Astrocyte (in vitro differentiated cells and primary cell): ENCODE data around the gene CEP128. TPM values are rescaled to one million over a fixed set of nuclear protein-coding genes. Genes with fewer than 3 reads are reported as not detected.

Source experiments
- DNase-seq: peaks from one replicate; pipeline ENCODE4 v3.0.0-alpha.2; 2010; ENCODE audit warnings: low read depth
- FAIRE-seq: peaks from 2 replicates; lab custom pipeline; 2011; peaks lifted over from hg19 to GRCh38; lab: Jason Lieb, UNC
- H2AFZ ChIP-seq: 2 replicates; pipeline ENCODE4 v1.6.0; 2012; ENCODE audit warnings: low read depth, low read length, inconsistent platforms
- H3K27ac ChIP-seq: 2 replicates; pipeline ENCODE4 v1.5.1; 2011; ENCODE audit warnings: low read depth, low read length, inconsistent platforms
- H3K27me3 ChIP-seq: 2 replicates; pipeline ENCODE4 v1.6.0; 2011; ENCODE audit warnings: low read length, inconsistent platforms; ENCODE audit not compliant: insufficient read depth
- H3K36me3 ChIP-seq: 2 replicates; pipeline ENCODE4 v1.5.1; 2011; ENCODE audit warnings: low read length, inconsistent platforms; ENCODE audit not compliant: insufficient read depth
- H3K4me1 ChIP-seq: 2 replicates; pipeline ENCODE4 v1.5.1; 2011; ENCODE audit warnings: low read length, inconsistent platforms; ENCODE audit not compliant: insufficient read depth
- H3K4me2 ChIP-seq: 2 replicates; pipeline ENCODE4 v1.6.0; 2012; ENCODE audit warnings: low read length, inconsistent platforms
- H3K4me3 ChIP-seq: 2 replicates; pipeline ENCODE4 v1.5.1; 2011; ENCODE audit warnings: low read depth, mild to moderate bottlenecking, low read length, inconsistent platforms; ENCODE audit not compliant: insufficient read depth
- H3K79me2 ChIP-seq: 2 replicates; pipeline ENCODE4 v1.6.0; 2012; ENCODE audit warnings: mild to moderate bottlenecking, low read length, inconsistent platforms; ENCODE audit not compliant: insufficient read depth
- H3K9ac ChIP-seq: 2 replicates; pipeline ENCODE4 v1.6.0; 2012; ENCODE audit warnings: mild to moderate bottlenecking, low read length, inconsistent platforms
- H3K9me3 ChIP-seq: 2 replicates; pipeline ENCODE4 v1.5.1; 2012; ENCODE audit warnings: low read depth, mild to moderate bottlenecking, low read length, inconsistent platforms; ENCODE audit not compliant: insufficient read depth
- H4K20me1 ChIP-seq: 2 replicates; pipeline ENCODE4 v1.6.0; 2012; ENCODE audit warnings: low read length, inconsistent platforms; ENCODE audit not compliant: insufficient read depth
- H3K27ac Mint-ChIP-seq: one replicate; pipeline ENCODE4 v1.8.0; 2021; ENCODE audit warnings: mild to moderate bottlenecking, mixed read lengths; ENCODE audit not compliant: unreplicated experiment
- H3K27me3 Mint-ChIP-seq: one replicate; pipeline ENCODE4 v1.8.0; 2021; ENCODE audit warnings: low read depth, mixed read lengths; ENCODE audit not compliant: unreplicated experiment
- H3K36me3 Mint-ChIP-seq: one replicate; pipeline ENCODE4 v1.8.0; 2021; ENCODE audit warnings: low read depth, mixed read lengths; ENCODE audit not compliant: unreplicated experiment
- H3K4me1 Mint-ChIP-seq: one replicate; pipeline ENCODE4 v1.8.0; 2021; ENCODE audit warnings: low read depth, mixed read lengths; ENCODE audit not compliant: unreplicated experiment
- H3K4me3 Mint-ChIP-seq: one replicate; pipeline ENCODE4 v1.8.0; 2021; ENCODE audit warnings: mild to moderate bottlenecking, moderate library complexity, mixed read lengths; ENCODE audit not compliant: unreplicated experiment
- H3K9me3 Mint-ChIP-seq: one replicate; pipeline ENCODE4 v1.8.0; 2021; ENCODE audit warnings: mild to moderate bottlenecking, mixed read lengths; ENCODE audit not compliant: unreplicated experiment
- CTCF ChIP-seq: IDR thresholded peaks from 2 replicates; pipeline ENCODE4 v1.5.1; 2011; ENCODE audit warnings: low read depth, mild to moderate bottlenecking, inconsistent platforms, low read length, moderate library complexity; ENCODE audit not compliant: insufficient read depth
- EZH2 ChIP-seq: IDR thresholded peaks from 2 replicates; pipeline ENCODE4 v1.6.1; 2012; ENCODE audit warnings: mild to moderate bottlenecking, low read length, inconsistent platforms; ENCODE audit not compliant: insufficient read depth
- total RNA-seq: library from RNA; stranded (reverse); gene quantifications from 2 replicates; pipeline ENCODE4 v1.2.1, GENCODE V29; 2021

CEP128 gene
- total RNA-seq, 1 donor from 2014 or later = 6.4 TPM

- no peak overlapping the region for H3K9ac ChIP-seq
- H4K20me1 ChIP-seq = no peaks in the 10 kb centered on the region
- no peaks in the 10 kb centered on the region for H3K27me3 ChIP-seq
- H3K27ac ChIP-seq = no peak overlapping the region
- TF ChIP-seq CTCF = no peak
- no peak for TF ChIP-seq EZH2
- H3K27ac Mint-ChIP-seq = no peak overlapping the region
- no peaks in the 10 kb centered on the region for H3K4me1 ChIP-seq
- H3K4me1 Mint-ChIP-seq = peaks cover 12% of the 10 kb centered on the region
- H3K9me3 Mint-ChIP-seq = no peaks in the 10 kb centered on the region
- H3K79me2 ChIP-seq = no peaks in the 10 kb centered on the region
- no peak for DNase-seq
- no peaks in the 10 kb centered on the region for H3K27me3 Mint-ChIP-seq
- no peak overlapping the region for H3K4me2 ChIP-seq
- no peaks in the 10 kb centered on the region for H3K36me3 ChIP-seq
- no peaks in the 10 kb centered on the region for H3K36me3 Mint-ChIP-seq
- FAIRE-seq = no peak
- H3K9me3 ChIP-seq = no peaks in the 10 kb centered on the region
- H3K4me3 ChIP-seq = no peak overlapping the region
- H3K4me3 Mint-ChIP-seq = no peak overlapping the region
- no peak overlapping the region for H2AFZ ChIP-seq
These were observed 332.5 kb downstream of the CEP128 start for GRCh38 chr14:80609055-80609454.

- H3K27ac Mint-ChIP-seq = no peak overlapping the region
- no peak overlapping the region for H3K4me2 ChIP-seq
- no peaks in the 10 kb centered on the region for H3K79me2 ChIP-seq
- H3K9me3 ChIP-seq = no peaks in the 10 kb centered on the region
- no peaks in the 10 kb centered on the region for H3K36me3 Mint-ChIP-seq
- no peak overlapping the region for H3K4me3 Mint-ChIP-seq
- H3K9me3 Mint-ChIP-seq = no peaks in the 10 kb centered on the region
- peaks cover 12% of the 10 kb centered on the region for H3K4me1 Mint-ChIP-seq
- no peak overlapping the region for H2AFZ ChIP-seq
- TF ChIP-seq EZH2 = no peak
- no peak for TF ChIP-seq CTCF
- H4K20me1 ChIP-seq = no peaks in the 10 kb centered on the region
- H3K27ac ChIP-seq = no peak overlapping the region
- no peak for DNase-seq
- no peak overlapping the region for H3K4me3 ChIP-seq
- H3K27me3 ChIP-seq = no peaks in the 10 kb centered on the region
- no peak overlapping the region for H3K9ac ChIP-seq
- H3K27me3 Mint-ChIP-seq = no peaks in the 10 kb centered on the region
- H3K4me1 ChIP-seq = no peaks in the 10 kb centered on the region
- no peak for FAIRE-seq
- no peaks in the 10 kb centered on the region for H3K36me3 ChIP-seq
These were observed 333.0 kb downstream of the CEP128 start for GRCh38 chr14:80608563-80608962.

- no peak overlapping the region for H3K27ac Mint-ChIP-seq
These were observed 333.9 kb downstream of the CEP128 start for GRCh38 chr14:80607430-80608190.

More at GRCh38 chr14:80607430-80608190, 333.9 kb downstream of the CEP128 start:
- no peaks in the 10 kb centered on the region for H3K36me3 ChIP-seq
- no peaks in the 10 kb centered on the region for H3K36me3 Mint-ChIP-seq
- no peak overlapping the region for H3K4me2 ChIP-seq
- H3K9me3 ChIP-seq = no peaks in the 10 kb centered on the region
- no peak overlapping the region for H3K4me3 Mint-ChIP-seq
- DNase-seq (no peak), FAIRE-seq (no peak)
- no peak overlapping the region for H3K9ac ChIP-seq
- no peaks in the 10 kb centered on the region for H3K27me3 ChIP-seq
- no peaks in the 10 kb centered on the region for H3K79me2 ChIP-seq
- H3K27ac ChIP-seq = no peak overlapping the region
- no peaks in the 10 kb centered on the region for H3K9me3 Mint-ChIP-seq
- H3K4me3 ChIP-seq = no peak overlapping the region
- no peak overlapping the region for H2AFZ ChIP-seq
- TF ChIP-seq CTCF (no peak), EZH2 (no peak)
- H3K27me3 Mint-ChIP-seq = no peaks in the 10 kb centered on the region
- peaks cover 12% of the 10 kb centered on the region for H3K4me1 Mint-ChIP-seq
- no peaks in the 10 kb centered on the region for H3K4me1 ChIP-seq
- no peaks in the 10 kb centered on the region for H4K20me1 ChIP-seq
